RWPE2 (cell line): ENCODE measurements around the gene IL17RC.

Experiments used
- ATAC-seq: fragments of 200-7000 bp; cut with Tn5 transposase; 3 replicates; pipeline ENCODE4 v1.9.1; 2021; ENCODE audit warnings: low read depth
- DNase-seq: peaks from one replicate; pipeline ENCODE4 v3.0.0-alpha.2; 2020; ENCODE audit warnings: low spot score
- H3K27ac ChIP-seq: fragments of 450-650 bp; 2 replicates; pipeline ENCODE4 v1.5.1; 2017; ENCODE audit warnings: mild to moderate bottlenecking; ENCODE audit not compliant: poor library complexity, severe bottlenecking
- H3K27me3 ChIP-seq: fragments of 250-450 bp; sonication (Bioruptor Pico); 2 replicates; pipeline ENCODE4 v1.5.1; 2021; ENCODE audit warnings: mild to moderate bottlenecking, moderate library complexity; ENCODE audit not compliant: insufficient read depth, poor library complexity, severe bottlenecking
- H3K36me3 ChIP-seq: fragments of 250-450 bp; sonication (Bioruptor Pico); 2 replicates; pipeline ENCODE4 v1.5.1; 2020; ENCODE audit warnings: low read depth, mild to moderate bottlenecking, moderate library complexity
- H3K4me1 ChIP-seq: fragments of 250-450 bp; sonication (Bioruptor Pico); 2 replicates; pipeline ENCODE4 v1.5.1; 2021; ENCODE audit warnings: mild to moderate bottlenecking, moderate library complexity; ENCODE audit not compliant: insufficient read depth, poor library complexity, severe bottlenecking
- H3K4me3 ChIP-seq: fragments of 250-450 bp; sonication (Bioruptor Pico); 2 replicates; pipeline ENCODE4 v1.5.1; 2021; ENCODE audit warnings: mild to moderate bottlenecking, moderate library complexity; ENCODE audit not compliant: severe bottlenecking
- H3K9me3 ChIP-seq: fragments of 250-450 bp; sonication (Bioruptor Pico); 2 replicates; pipeline ENCODE4 v1.5.1; 2021; ENCODE audit warnings: mild to moderate bottlenecking, moderate library complexity; ENCODE audit not compliant: severe bottlenecking
- CTCF ChIP-seq: fragments of 450-650 bp; IDR thresholded peaks from one replicate; pipeline ENCODE4 v1.5.1; 2017; ENCODE audit warnings: mild to moderate bottlenecking, moderate library complexity; ENCODE audit not compliant: poor library complexity, severe bottlenecking

IL17RC gene

GRCh38 chr3:9933561-9934234 lies 16.8 kb downstream of the IL17RC start, which contains the start of gene CRELD1:
Gene CRELD1, plus strand, starts transcription at chr3:9933834. Its CDS starts 605 bp downstream, at chr3:9934439.
- no peak for TF ChIP-seq CTCF
- Histone ChIP-seq H3K4me3 (peak within 1 kb of the TSS; percentile 58), H3K4me1 (peaks cover 15% of the 10 kb centered on the region), H3K9me3 (no peaks in the 10 kb centered on the region), H3K36me3 (peaks cover 28% of the 10 kb centered on the region), H3K27me3 (no peaks in the 10 kb centered on the region), H3K27ac (peak within 1 kb of the TSS; percentile 83)
- ATAC-seq (peak; percentile 83), DNase-seq (peak; percentile 97)

- TF ChIP-seq CTCF = peak; percentile 13
- Histone ChIP-seq H3K27ac (peak overlapping the region; percentile 83), H3K4me1 (peaks cover 15% of the 10 kb centered on the region), H3K9me3 (no peaks in the 10 kb centered on the region), H3K36me3 (peaks cover 28% of the 10 kb centered on the region), H3K4me3 (peak overlapping the region; percentile 58), H3K27me3 (no peaks in the 10 kb centered on the region)
- DNase-seq (no peak), ATAC-seq (no peak)
Observed at GRCh38 chr3:9934235-9934621, 17.3 kb downstream of the IL17RC start.

GRCh38 chr3:9934993-9935392 lies 18.1 kb downstream of the IL17RC start:
- Histone ChIP-seq H3K9me3 (no peaks in the 10 kb centered on the region), H3K27me3 (no peaks in the 10 kb centered on the region), H3K36me3 (peaks cover 28% of the 10 kb centered on the region), H3K27ac (peak overlapping the region; percentile 83), H3K4me3 (peak overlapping the region; percentile 58), H3K4me1 (peaks cover 15% of the 10 kb centered on the region)
- no peak for TF ChIP-seq CTCF
- DNase-seq (no peak), ATAC-seq (no peak)

GRCh38 chr3:9935966-9936510 lies 19.1 kb downstream of the IL17RC start:
- no peak for TF ChIP-seq CTCF
- H3K36me3 ChIP-seq = peaks cover 30% of the 10 kb centered on the region
- no peak overlapping the region for H3K27ac ChIP-seq
- DNase-seq (no peak), ATAC-seq (no peak)
- peaks cover 15% of the 10 kb centered on the region for H3K4me1 ChIP-seq
- H3K27me3 ChIP-seq = no peaks in the 10 kb centered on the region
- H3K4me3 ChIP-seq = no peak overlapping the region
- H3K9me3 ChIP-seq = no peaks in the 10 kb centered on the region
